Naive thymus-derived CD4-positive, alpha-beta T cell (primary cell): ENCODE results near the gene OR5P2. TPM values are rescaled to one million over a fixed set of nuclear protein-coding genes. Genes with fewer than 3 reads are reported as not detected.
"Not testable (repeated sequence)": the region's sequence is repeated elsewhere in the genome, so short reads cannot be mapped to it uniquely, and the experiment has no call there.

ENCODE experiments used
- ATAC-seq: fragments of 150-1000 bp; cut with Tn5 transposase; 2 replicates; pipeline ENCODE4 v1.10.0; 2021; ENCODE audit warnings: mild to moderate bottlenecking, moderate library complexity
- CTCF ChIA-PET: fragments of 350-600 bp; sonication (Branson Sonifier 250); formaldehyde crosslinking; loops from one replicate; lab custom pipeline; 2021; ENCODE audit warnings: antibody characterized with exemption; lab: Charles Lee
- POLR2A ChIA-PET: fragments of 350-600 bp; sonication (Branson Sonifier 250); formaldehyde crosslinking; loops from one replicate; lab custom pipeline; 2021; ENCODE audit warnings: antibody characterized with exemption, inconsistent platforms; lab: Charles Lee
- DNase-seq, 9 donors: peaks; one replicate each; pipeline versions ENCODE4 v3.0.0 to v3.0.0-alpha.2; 2020 to 2022; ENCODE audit warnings: mixed read lengths in 1 of 9
- H3K27ac ChIP-seq: one replicate; pipeline ENCODE4 v1.7.0; 2013; ENCODE audit warnings: mild to moderate bottlenecking, low read depth, low read length, moderate library complexity
- H3K27me3 ChIP-seq, 2 donors: one replicate each; pipeline ENCODE4 v1.7.0; 2013; ENCODE audit warnings: low read length in 2 of 2, mild to moderate bottlenecking in 2 of 2, moderate library complexity in 2 of 2; ENCODE audit not compliant: control insufficient read depth in 2 of 2, insufficient read depth in 2 of 2
- H3K36me3 ChIP-seq, 3 experiments: 1 replicate in 2 of 3; 2 replicates in 1 of 3; pipeline ENCODE4 v1.7.0; 2013; ENCODE audit warnings: low read length in 3 of 3, mild to moderate bottlenecking in 3 of 3, moderate library complexity in 1 of 3; ENCODE audit not compliant: insufficient read depth in 3 of 3, control insufficient read depth in 2 of 3
- H3K4me1 ChIP-seq, 2 donors: one replicate each; pipeline ENCODE4 v1.7.0; 2013; ENCODE audit warnings: low read length in 2 of 2, mild to moderate bottlenecking in 2 of 2, moderate library complexity in 1 of 2; ENCODE audit not compliant: control insufficient read depth in 2 of 2, insufficient read depth in 2 of 2
- H3K4me3 ChIP-seq: 2 replicates; pipeline ENCODE4 v1.7.0; 2013; ENCODE audit warnings: mild to moderate bottlenecking, low read length
- H3K9me3 ChIP-seq, 3 experiments: 1 replicate in 2 of 3; 2 replicates in 1 of 3; pipeline ENCODE4 v1.7.0; 2013; ENCODE audit warnings: low read length in 3 of 3; ENCODE audit not compliant: control insufficient read depth in 2 of 3
- H3K27ac Mint-ChIP-seq, 9 donors: one replicate each; pipeline ENCODE4 v1.8.0; 2020 to 2022; ENCODE audit warnings: mixed read lengths in 9 of 9, mild to moderate bottlenecking in 8 of 9, moderate library complexity in 5 of 9, inconsistent platforms in 2 of 9
- H3K27me3 Mint-ChIP-seq, 5 donors: one replicate each; pipeline ENCODE4 v1.8.0; 2021 to 2022; ENCODE audit warnings: mixed read lengths in 5 of 5, mild to moderate bottlenecking in 1 of 5
- H3K36me3 Mint-ChIP-seq, 5 donors: one replicate each; pipeline ENCODE4 v1.8.0; 2020 to 2022; ENCODE audit warnings: mixed read lengths in 5 of 5, mild to moderate bottlenecking in 3 of 5, inconsistent platforms in 1 of 5
- H3K4me1 Mint-ChIP-seq, 7 donors: one replicate each; pipeline ENCODE4 v1.8.0; 2020 to 2022; ENCODE audit warnings: mixed read lengths in 7 of 7, mild to moderate bottlenecking in 3 of 7, inconsistent platforms in 1 of 7
- H3K4me3 Mint-ChIP-seq, 10 donors: one replicate each; pipeline ENCODE4 v1.8.0; 2020 to 2022; ENCODE audit warnings: mild to moderate bottlenecking in 10 of 10, mixed read lengths in 10 of 10, moderate library complexity in 6 of 10, inconsistent platforms in 2 of 10
- H3K9me3 Mint-ChIP-seq, 11 donors: one replicate each; pipeline ENCODE4 v1.8.0; 2020 to 2022; ENCODE audit warnings: mixed read lengths in 11 of 11, mild to moderate bottlenecking in 4 of 11, inconsistent platforms in 1 of 11, moderate library complexity in 1 of 11
- intact Hi-C, 2 donors: fragments of 100-400 bp; cut with micrococcal nuclease; formaldehyde crosslinking; loops; one replicate each; pipeline ENCODE4 v1.15.1; 2023
- polyA plus RNA-seq, 2 donors: library from polyadenylated mRNA; unstranded; fragments of 300-500 nt; fragmentation: Illumina TruSeq; gene quantifications; one replicate each; pipeline ENCODE4 v1.2.3, GENCODE V29; 2021
- total RNA-seq, 6 experiments: library from RNA in 5 of 6; stranded (reverse) in 5 of 6; gene quantifications; 1 replicate in 5 of 6; 2 replicates in 1 of 6; pipeline ENCODE4 v1.2.3 and lab custom pipeline; 2021 to 2026

Gene OR5P2
- total and polyA plus RNA-seq, 7 experiments from 2014 or later: not detected

- no peak overlapping the region for H3K27ac ChIP-seq
- CTCF ChIA-PET: no interaction called here
- POLR2A ChIA-PET: no interaction called here
- no peaks in the 10 kb centered on the region for H3K36me3 Mint-ChIP-seq
- H3K4me3 Mint-ChIP-seq: no peak overlapping the region
- no peak overlapping the region for H3K27ac Mint-ChIP-seq
- DNase-seq (no peak), ATAC-seq (no peak)
- intact Hi-C loops: no loop called here
- no peaks in the 10 kb centered on the region for H3K4me1 Mint-ChIP-seq
- no peaks in the 10 kb centered on the region for H3K9me3 ChIP-seq
- no peaks in the 10 kb centered on the region for H3K27me3 ChIP-seq
- H3K4me1 ChIP-seq: no peaks in the 10 kb centered on the region
- H3K27me3 Mint-ChIP-seq: peaks cover 0 to 18% (median 4%) of the 10 kb centered on the region in 5 donors
- no peaks in the 10 kb centered on the region for H3K36me3 ChIP-seq
- H3K4me3 ChIP-seq: no peak overlapping the region
- H3K9me3 Mint-ChIP-seq: peaks cover 0 to 3% (median 0%) of the 10 kb centered on the region in 11 donors
These were observed 29.6 kb upstream of the OR5P2 start for GRCh38 chr11:7826324-7826723.

DNA sequence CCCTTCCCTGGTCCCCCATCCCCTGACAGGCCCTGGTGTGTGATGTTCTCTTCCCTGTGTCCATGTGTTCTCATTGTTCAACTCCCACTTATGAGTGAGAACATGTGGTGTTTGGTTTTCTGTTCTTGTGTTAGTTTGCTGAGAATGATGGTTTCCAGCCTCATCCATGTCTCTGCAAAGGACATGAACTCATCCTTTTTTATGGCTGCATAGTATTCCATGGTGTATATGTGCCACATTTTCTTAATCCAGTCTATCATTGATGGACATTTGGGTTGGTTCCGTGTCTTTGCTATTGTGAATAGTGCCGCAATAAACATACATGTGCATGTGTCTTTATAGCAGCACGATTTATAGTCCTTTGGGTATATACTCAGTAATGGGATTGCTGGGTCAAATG lies 23.7 kb upstream of the OR5P2 start:
- H3K4me3 ChIP-seq, H3K27me3 ChIP-seq, H3K27ac Mint-ChIP-seq, ATAC-seq, H3K36me3 ChIP-seq, H3K9me3 ChIP-seq, CTCF ChIA-PET, H3K36me3 Mint-ChIP-seq, H3K4me3 Mint-ChIP-seq, H3K4me1 Mint-ChIP-seq, intact Hi-C loops, H3K27me3 Mint-ChIP-seq, H3K4me1 ChIP-seq, POLR2A ChIA-PET, DNase-seq, H3K27ac ChIP-seq: not testable (repeated sequence)
- peaks cover 2 to 25% (median 12%) of the 10 kb centered on the region in 11 donors for H3K9me3 Mint-ChIP-seq

- intact Hi-C loops, CTCF ChIA-PET, ATAC-seq, H3K4me3 Mint-ChIP-seq, H3K4me1 Mint-ChIP-seq, H3K36me3 ChIP-seq, H3K4me3 ChIP-seq, H3K27me3 ChIP-seq, POLR2A ChIA-PET, H3K36me3 Mint-ChIP-seq, H3K27ac ChIP-seq, H3K27me3 Mint-ChIP-seq, DNase-seq, H3K27ac Mint-ChIP-seq, H3K4me1 ChIP-seq, H3K9me3 ChIP-seq: not testable (repeated sequence)
- H3K9me3 Mint-ChIP-seq: peaks cover 3 to 51% (median 22%) of the 10 kb centered on the region in 11 donors
These were observed 18.2 kb upstream of the OR5P2 start for GRCh38 chr11:7814897-7815296.

- H3K27ac ChIP-seq, H3K27me3 Mint-ChIP-seq, POLR2A ChIA-PET, H3K36me3 ChIP-seq, H3K4me3 Mint-ChIP-seq, H3K27ac Mint-ChIP-seq, H3K27me3 ChIP-seq, CTCF ChIA-PET, intact Hi-C loops, H3K4me3 ChIP-seq, H3K4me1 Mint-ChIP-seq, H3K4me1 ChIP-seq, ATAC-seq, H3K9me3 ChIP-seq, DNase-seq: not testable (repeated sequence)
- H3K36me3 Mint-ChIP-seq: peaks cover 0 to 13% (median 0%) of the 10 kb centered on the region in 5 donors
- H3K9me3 Mint-ChIP-seq: peaks cover 0 to 66% (median 26%) of the 10 kb centered on the region in 11 donors
These were observed 13.6 kb upstream of the OR5P2 start for GRCh38 chr11:7810301-7810700.

GRCh38 chr11:7793233-7793632 lies 3.5 kb downstream of the OR5P2 start:
- H3K36me3 Mint-ChIP-seq: peaks cover 0 to 6% (median 0%) of the 10 kb centered on the region in 5 donors
- Histone ChIP-seq H3K27me3 (no peaks in the 10 kb centered on the region), H3K4me3 (no peak overlapping the region), H3K9me3 (no peaks in the 10 kb centered on the region), H3K36me3 (no peaks in the 10 kb centered on the region), H3K4me1 (no peaks in the 10 kb centered on the region), H3K27ac (no peak overlapping the region)
- H3K4me1 Mint-ChIP-seq: no peaks in the 10 kb centered on the region
- ATAC-seq (no peak), DNase-seq (no peak)
- intact Hi-C loops: no loop called here
- no peak overlapping the region for H3K27ac Mint-ChIP-seq
- POLR2A ChIA-PET: no interaction called here
- peaks cover 0 to 18% (median 4%) of the 10 kb centered on the region in 11 donors for H3K9me3 Mint-ChIP-seq
- peaks cover 0 to 17% (median 7%) of the 10 kb centered on the region in 5 donors for H3K27me3 Mint-ChIP-seq
- no peak overlapping the region for H3K4me3 Mint-ChIP-seq
- CTCF ChIA-PET: no interaction called here

DNA sequence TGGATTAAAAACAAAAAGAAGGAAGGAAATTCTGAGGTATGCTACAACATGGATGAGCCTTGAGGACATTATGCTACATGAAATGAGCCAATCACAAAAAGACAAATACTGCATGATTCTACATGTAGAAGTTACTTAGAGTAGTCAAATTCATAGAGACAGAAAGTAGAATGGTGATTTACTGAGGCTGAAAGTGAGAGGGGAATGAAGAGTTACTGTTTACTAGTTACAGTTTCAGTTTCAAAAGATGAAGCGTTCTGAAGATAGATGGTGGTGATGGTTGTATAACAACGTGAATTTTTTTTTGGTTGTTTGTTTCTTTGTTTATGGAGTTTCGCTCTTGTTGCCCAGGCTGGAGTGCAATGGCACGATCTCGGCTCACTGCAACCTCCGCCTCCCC lies 9.5 kb downstream of the OR5P2 start:
- Histone ChIP-seq H3K9me3 (peaks cover 0 to 2% (median 0%) of the 10 kb centered on the region in 3 experiments), H3K4me1 (no peaks in the 10 kb centered on the region), H3K27ac (no peak overlapping the region), H3K36me3 (no peaks in the 10 kb centered on the region), H3K4me3 (no peak overlapping the region), H3K27me3 (no peaks in the 10 kb centered on the region)
- no peak for DNase-seq
- no peaks in the 10 kb centered on the region for H3K4me1 Mint-ChIP-seq
- no peak for ATAC-seq
- H3K4me3 Mint-ChIP-seq: no peak overlapping the region
- ChIA-PET CTCF (no interaction called here), POLR2A (no interaction called here)
- H3K27ac Mint-ChIP-seq: no peak overlapping the region
- peaks cover 0 to 28% (median 7%) of the 10 kb centered on the region in 5 donors for H3K27me3 Mint-ChIP-seq
- H3K9me3 Mint-ChIP-seq: peaks cover 4 to 21% (median 8%) of the 10 kb centered on the region in 11 donors
- intact Hi-C loops: no loop called here
- H3K36me3 Mint-ChIP-seq: no peaks in the 10 kb centered on the region

DNA sequence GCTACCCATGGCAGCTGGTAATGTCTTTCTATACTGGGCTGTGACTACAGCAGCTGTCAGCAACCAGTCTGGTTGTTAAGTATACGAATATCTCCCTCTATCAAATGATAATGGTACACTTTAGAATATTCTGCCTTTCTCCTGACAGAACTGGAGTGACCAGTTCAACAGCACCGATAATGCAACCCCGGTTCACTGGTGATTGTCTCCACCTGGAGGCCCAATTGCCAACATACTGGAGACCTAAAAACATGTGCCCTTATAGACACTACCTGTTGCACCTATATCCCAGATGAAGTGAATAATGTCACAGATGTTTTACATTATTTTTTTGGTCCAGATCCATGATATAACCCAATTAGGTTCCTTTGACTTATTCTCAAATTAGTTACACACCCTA lies 21.1 kb downstream of the OR5P2 start:
- peaks cover 0 to 6% (median 0%) of the 10 kb centered on the region in 5 donors for H3K36me3 Mint-ChIP-seq
- DNase-seq: no peak
- no peak overlapping the region for H3K27ac Mint-ChIP-seq
- Histone ChIP-seq H3K4me1 (no peaks in the 10 kb centered on the region), H3K36me3 (no peaks in the 10 kb centered on the region), H3K27ac (no peak overlapping the region), H3K9me3 (no peaks in the 10 kb centered on the region), H3K27me3 (no peaks in the 10 kb centered on the region), H3K4me3 (no peak overlapping the region)
- ChIA-PET POLR2A (interaction anchor here (0.8 kb wide), 1 partner anchor 318 kb away, joined by 3 read pairs; no protein-coding TSS in a partner anchor), CTCF (no interaction called here)
- ATAC-seq: no peak
- no peaks in the 10 kb centered on the region for H3K4me1 Mint-ChIP-seq
- peaks cover 0 to 18% (median 5%) of the 10 kb centered on the region in 5 donors for H3K27me3 Mint-ChIP-seq
- no peaks in the 10 kb centered on the region for H3K9me3 Mint-ChIP-seq
- intact Hi-C loops: no loop called here
- H3K4me3 Mint-ChIP-seq: no peak overlapping the region
